ENCODE results near the gene DDAH1.

DNA sequence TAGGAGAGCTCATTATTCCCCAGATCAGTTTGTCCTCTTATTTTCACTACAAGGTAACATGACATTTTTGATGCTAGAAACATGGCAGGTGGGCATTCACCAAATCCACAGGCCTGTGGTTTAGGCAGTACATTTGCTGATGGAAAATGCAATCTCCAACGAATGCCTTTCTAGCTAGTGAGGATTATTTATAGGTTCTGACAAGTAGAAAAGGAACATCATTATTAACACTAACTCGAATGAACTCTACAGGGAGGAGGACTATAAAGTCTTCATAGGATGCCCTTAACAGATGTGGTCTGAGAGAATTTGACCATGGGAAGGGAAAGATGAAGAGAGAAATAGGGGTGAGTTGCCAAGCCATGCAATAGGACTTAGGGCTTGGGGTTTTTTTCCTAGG lies 117.1 kb downstream of the DDAH1 start:
- TF ChIP-seq, protein P1, sequence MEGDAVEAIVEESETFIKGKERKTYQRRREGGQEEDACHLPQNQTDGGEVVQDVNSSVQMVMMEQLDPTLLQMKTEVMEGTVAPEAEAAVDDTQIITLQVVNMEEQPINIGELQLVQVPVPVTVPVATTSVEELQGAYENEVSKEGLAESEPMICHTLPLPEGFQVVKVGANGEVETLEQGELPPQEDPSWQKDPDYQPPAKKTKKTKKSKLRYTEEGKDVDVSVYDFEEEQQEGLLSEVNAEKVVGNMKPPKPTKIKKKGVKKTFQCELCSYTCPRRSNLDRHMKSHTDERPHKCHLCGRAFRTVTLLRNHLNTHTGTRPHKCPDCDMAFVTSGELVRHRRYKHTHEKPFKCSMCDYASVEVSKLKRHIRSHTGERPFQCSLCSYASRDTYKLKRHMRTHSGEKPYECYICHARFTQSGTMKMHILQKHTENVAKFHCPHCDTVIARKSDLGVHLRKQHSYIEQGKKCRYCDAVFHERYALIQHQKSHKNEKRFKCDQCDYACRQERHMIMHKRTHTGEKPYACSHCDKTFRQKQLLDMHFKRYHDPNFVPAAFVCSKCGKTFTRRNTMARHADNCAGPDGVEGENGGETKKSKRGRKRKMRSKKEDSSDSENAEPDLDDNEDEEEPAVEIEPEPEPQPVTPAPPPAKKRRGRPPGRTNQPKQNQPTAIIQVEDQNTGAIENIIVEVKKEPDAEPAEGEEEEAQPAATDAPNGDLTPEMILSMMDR (IDR thresholded peaks at IDR 0.05; ENCODE audit: low read depth, low read length, poor library complexity, severe bottlenecking), result no peak
- no peak for TF ChIP-seq EZH2phosphoT487 (IDR thresholded peaks at IDR 0.05; ENCODE audit: borderline replicate concordance, low read length)
